GM19035 (cell line): Measurements from ENCODE around the gene FBXO2.

Source experiments
- ATAC-seq: cut with Tn5 transposase; IDR thresholded peaks from one replicate; pipeline ENCODE4 v1.9.1; 2021; ENCODE audit not compliant: unreplicated experiment

Gene FBXO2

GRCh38 chr1:11682287-11682771 lies 28.1 kb upstream of the FBXO2 start:
- no peak for ATAC-seq

- ATAC-seq: peak; percentile 79
Measured at GRCh38 chr1:11681071-11681771, 27.0 kb upstream of the FBXO2 start, which contains the start of gene MAD2L2. Gene MAD2L2 (minus strand): TSS chr1:11681148. CDS start chr1:11680601, 547 bp downstream.

- peak; percentile 26 for ATAC-seq
Measured at GRCh38 chr1:11680270-11681070, 26.2 kb upstream of the FBXO2 start.

- no peak for ATAC-seq
Measured at GRCh38 chr1:11678442-11678841, 24.2 kb upstream of the FBXO2 start.

- ATAC-seq: no peak
Measured at GRCh38 chr1:11676386-11677103, 22.3 kb upstream of the FBXO2 start.

- ATAC-seq: no peak
Measured at GRCh38 chr1:11675325-11675724, 21.1 kb upstream of the FBXO2 start.

GRCh38 chr1:11674488-11674887 lies 20.3 kb upstream of the FBXO2 start:
- no peak for ATAC-seq

- ATAC-seq: no peak
Measured at GRCh38 chr1:11673089-11673769, 19.0 kb upstream of the FBXO2 start.

GRCh38 chr1:11671544-11672286 lies 17.5 kb upstream of the FBXO2 start:
- no peak for ATAC-seq

GRCh38 chr1:11671205-11671543 lies 16.9 kb upstream of the FBXO2 start:
- ATAC-seq: no peak

GRCh38 chr1:11670747-11671146 lies 16.5 kb upstream of the FBXO2 start:
- ATAC-seq: no peak

GRCh38 chr1:11668516-11668915 lies 14.3 kb upstream of the FBXO2 start:
- ATAC-seq: no peak

- peak; percentile 50 for ATAC-seq
Measured at GRCh38 chr1:11664336-11665065, 10.3 kb upstream of the FBXO2 start.

- ATAC-seq: no peak
Measured at GRCh38 chr1:11661103-11661502, 6.9 kb upstream of the FBXO2 start.

- no peak for ATAC-seq
Measured at GRCh38 chr1:11659748-11660147, 5.5 kb upstream of the FBXO2 start.

- no peak for ATAC-seq
Measured at GRCh38 chr1:11658542-11658941, 4.3 kb upstream of the FBXO2 start.

- ATAC-seq: no peak
Measured at GRCh38 chr1:11657654-11658053, 3.4 kb upstream of the FBXO2 start.

- peak; percentile 28 for ATAC-seq
Measured at GRCh38 chr1:11654939-11655808, 945 bp upstream of the FBXO2 start.

- no peak for ATAC-seq
Measured at GRCh38 chr1:11653861-11654136, 430 bp downstream of the FBXO2 start.
